Stimulated activated naive B cell treated with anti-CD40 and anti-IgM and Interleukin-4, amounts not matched to agents 10 μg/mL and 1 μg/mL and 100 μg/mL, for 72 hours (primary cell): ENCODE results near the gene LAMC2.

Experiments
- ATAC-seq, 2 donors: fragments of 150-1000 bp; cut with Tn5 transposase; replicated peaks; 2 replicates each; pipeline ENCODE4 v1.10.0; 2021; ENCODE audit warnings: moderate library complexity in 1 of 2
- DNase-seq: peaks from one replicate; pipeline ENCODE4 v3.0.0; 2021
- H3K27ac Mint-ChIP-seq: one replicate; pipeline ENCODE4 v1.8.0; 2022; ENCODE audit warnings: mild to moderate bottlenecking, mixed read lengths
- H3K27me3 Mint-ChIP-seq, 2 donors: one replicate each; pipeline ENCODE4 v1.8.0; 2022; ENCODE audit warnings: mixed read lengths in 2 of 2
- H3K36me3 Mint-ChIP-seq, 2 donors: one replicate each; pipeline ENCODE4 v1.8.0; 2022; ENCODE audit warnings: mixed read lengths in 2 of 2, mild to moderate bottlenecking in 1 of 2
- H3K4me1 Mint-ChIP-seq, 2 donors: one replicate each; pipeline ENCODE4 v1.8.0; 2022; ENCODE audit warnings: mixed read lengths in 2 of 2, mild to moderate bottlenecking in 1 of 2
- H3K4me3 Mint-ChIP-seq, 2 donors: one replicate each; pipeline ENCODE4 v1.8.0; 2022; ENCODE audit warnings: mild to moderate bottlenecking in 2 of 2, mixed read lengths in 2 of 2, moderate library complexity in 1 of 2
- H3K9me3 Mint-ChIP-seq, 2 donors: one replicate each; pipeline ENCODE4 v1.8.0; 2022; ENCODE audit warnings: mixed read lengths in 2 of 2, mild to moderate bottlenecking in 1 of 2

Gene LAMC2

GRCh38 chr1:183279835-183280234 is 93.8 kb downstream of the LAMC2 start:
- Mint-ChIP-seq H3K9me3 (no peaks in the 10 kb centered on the region), H3K36me3 (no peaks in the 10 kb centered on the region), H3K4me1 (peaks cover 0 to 2% of the 10 kb centered on the region in 2 donors), H3K27ac (no peak overlapping the region), H3K27me3 (peaks cover 15 to 19% of the 10 kb centered on the region in 2 donors), H3K4me3 (no peak overlapping the region)
- ATAC-seq: no peak
- no peak for DNase-seq

- peaks cover 0 to 2% of the 10 kb centered on the region in 2 donors for H3K4me1 Mint-ChIP-seq
- no peaks in the 10 kb centered on the region for H3K36me3 Mint-ChIP-seq
- ATAC-seq: no peak
Observed at GRCh38 chr1:183281039-183281438, 95.0 kb downstream of the LAMC2 start.

GRCh38 chr1:183281553-183282091 is 95.6 kb downstream of the LAMC2 start:
- no peaks in the 10 kb centered on the region for H3K9me3 Mint-ChIP-seq
- no peaks in the 10 kb centered on the region for H3K36me3 Mint-ChIP-seq
- ATAC-seq (peak; percentile 90 to 92), DNase-seq (peak; percentile 55)
- peaks cover 0 to 2% of the 10 kb centered on the region in 2 donors for H3K4me1 Mint-ChIP-seq
- H3K27me3 Mint-ChIP-seq: peaks cover 15 to 19% of the 10 kb centered on the region in 2 donors
- no peak overlapping the region for H3K27ac Mint-ChIP-seq
- H3K4me3 Mint-ChIP-seq: no peak overlapping the region

More at GRCh38 chr1:183281039-183281438, 95.0 kb downstream of the LAMC2 start:
- H3K27me3 Mint-ChIP-seq: peaks cover 15 to 19% of the 10 kb centered on the region in 2 donors
- no peak overlapping the region for H3K27ac Mint-ChIP-seq
- no peak overlapping the region for H3K4me3 Mint-ChIP-seq
- H3K9me3 Mint-ChIP-seq: no peaks in the 10 kb centered on the region
- DNase-seq: no peak

- no peaks in the 10 kb centered on the region for H3K36me3 Mint-ChIP-seq
- H3K27ac Mint-ChIP-seq: no peak overlapping the region
- no peak overlapping the region for H3K4me3 Mint-ChIP-seq
- peaks cover 15 to 19% of the 10 kb centered on the region in 2 donors for H3K27me3 Mint-ChIP-seq
- H3K4me1 Mint-ChIP-seq: peaks cover 0 to 2% of the 10 kb centered on the region in 2 donors
- no peaks in the 10 kb centered on the region for H3K9me3 Mint-ChIP-seq
- ATAC-seq (no peak), DNase-seq (no peak)
Observed at GRCh38 chr1:183282101-183282855, 96.2 kb downstream of the LAMC2 start.

- Mint-ChIP-seq H3K9me3 (no peaks in the 10 kb centered on the region), H3K27ac (no peak overlapping the region), H3K36me3 (no peaks in the 10 kb centered on the region), H3K27me3 (peaks cover 15 to 19% of the 10 kb centered on the region in 2 donors), H3K4me1 (peaks cover 0 to 2% of the 10 kb centered on the region in 2 donors), H3K4me3 (no peak overlapping the region)
- ATAC-seq (no peak), DNase-seq (no peak)
Observed at GRCh38 chr1:183283286-183283685, 97.2 kb downstream of the LAMC2 start.

- no peak for ATAC-seq
- H3K9me3 Mint-ChIP-seq: peaks cover 0 to 1% of the 10 kb centered on the region in 2 donors
- H3K4me1 Mint-ChIP-seq: peaks cover 0 to 2% of the 10 kb centered on the region in 2 donors
- no peak overlapping the region for H3K4me3 Mint-ChIP-seq
- H3K36me3 Mint-ChIP-seq: no peaks in the 10 kb centered on the region
- peaks cover 15 to 26% of the 10 kb centered on the region in 2 donors for H3K27me3 Mint-ChIP-seq
- no peak for DNase-seq
- H3K27ac Mint-ChIP-seq: no peak overlapping the region
Observed at GRCh38 chr1:183284086-183284485, 98.0 kb downstream of the LAMC2 start.

- Mint-ChIP-seq H3K36me3 (no peaks in the 10 kb centered on the region), H3K9me3 (peaks cover 0 to 1% of the 10 kb centered on the region in 2 donors), H3K4me3 (no peak overlapping the region), H3K27me3 (peaks cover 15 to 33% of the 10 kb centered on the region in 2 donors), H3K4me1 (peaks cover 0 to 2% of the 10 kb centered on the region in 2 donors), H3K27ac (no peak overlapping the region)
- no peak for DNase-seq
- no peak for ATAC-seq
Observed at GRCh38 chr1:183285256-183285655, 99.2 kb downstream of the LAMC2 start.

- no peaks in the 10 kb centered on the region for H3K36me3 Mint-ChIP-seq
- no peak overlapping the region for H3K4me3 Mint-ChIP-seq
- H3K27me3 Mint-ChIP-seq: peaks cover 15 to 33% of the 10 kb centered on the region in 2 donors
- peaks cover 0 to 2% of the 10 kb centered on the region in 2 donors for H3K4me1 Mint-ChIP-seq
- no peak for ATAC-seq
- H3K27ac Mint-ChIP-seq: no peak overlapping the region
- no peak for DNase-seq
- H3K9me3 Mint-ChIP-seq: peaks cover 0 to 1% of the 10 kb centered on the region in 2 donors
Observed at GRCh38 chr1:183285746-183286145, 99.7 kb downstream of the LAMC2 start.

- ATAC-seq: no peak
- H3K9me3 Mint-ChIP-seq: peaks cover 0 to 1% of the 10 kb centered on the region in 2 donors
- DNase-seq: no peak
- H3K27me3 Mint-ChIP-seq: peaks cover 16 to 31% of the 10 kb centered on the region in 2 donors
- no peak overlapping the region for H3K4me3 Mint-ChIP-seq
- H3K36me3 Mint-ChIP-seq: no peaks in the 10 kb centered on the region
- H3K4me1 Mint-ChIP-seq: peaks cover 0 to 3% of the 10 kb centered on the region in 2 donors
- no peak overlapping the region for H3K27ac Mint-ChIP-seq
Observed at GRCh38 chr1:183287191-183287675, 101.2 kb downstream of the LAMC2 start.

GRCh38 chr1:183288583-183288982 is 102.5 kb downstream of the LAMC2 start:
- no peak overlapping the region for H3K4me3 Mint-ChIP-seq
- DNase-seq (no peak), ATAC-seq (no peak)
- no peak overlapping the region for H3K27ac Mint-ChIP-seq
- peaks cover 0 to 5% of the 10 kb centered on the region in 2 donors for H3K4me1 Mint-ChIP-seq
- H3K36me3 Mint-ChIP-seq: no peaks in the 10 kb centered on the region
- H3K9me3 Mint-ChIP-seq: peaks cover 0 to 1% of the 10 kb centered on the region in 2 donors
- peaks cover 19 to 24% of the 10 kb centered on the region in 2 donors for H3K27me3 Mint-ChIP-seq

GRCh38 chr1:183289051-183289496 is 103.0 kb downstream of the LAMC2 start:
- ATAC-seq (no peak), DNase-seq (no peak)
- Mint-ChIP-seq H3K36me3 (no peaks in the 10 kb centered on the region), H3K27ac (no peak overlapping the region), H3K27me3 (peaks cover 19 to 21% of the 10 kb centered on the region in 2 donors), H3K4me1 (peaks cover 0 to 5% of the 10 kb centered on the region in 2 donors), H3K9me3 (peaks cover 0 to 1% of the 10 kb centered on the region in 2 donors), H3K4me3 (no peak overlapping the region)

GRCh38 chr1:183290628-183291027 is 104.6 kb downstream of the LAMC2 start:
- H3K9me3 Mint-ChIP-seq: peaks cover 0 to 1% of the 10 kb centered on the region in 2 donors
- ATAC-seq: no peak
- H3K27me3 Mint-ChIP-seq: peaks cover 13 to 14% of the 10 kb centered on the region in 2 donors
- H3K36me3 Mint-ChIP-seq: no peaks in the 10 kb centered on the region
- DNase-seq: no peak
- H3K4me3 Mint-ChIP-seq: no peak overlapping the region
- H3K27ac Mint-ChIP-seq: no peak overlapping the region
- H3K4me1 Mint-ChIP-seq: peaks cover 0 to 5% of the 10 kb centered on the region in 2 donors

GRCh38 chr1:183291216-183291762 is 105.2 kb downstream of the LAMC2 start:
- no peak overlapping the region for H3K4me3 Mint-ChIP-seq
- no peaks in the 10 kb centered on the region for H3K36me3 Mint-ChIP-seq
- ATAC-seq: no peak
- peaks cover 0 to 1% of the 10 kb centered on the region in 2 donors for H3K9me3 Mint-ChIP-seq
- no peak overlapping the region for H3K27ac Mint-ChIP-seq
- H3K27me3 Mint-ChIP-seq: peaks cover 13 to 14% of the 10 kb centered on the region in 2 donors
- H3K4me1 Mint-ChIP-seq: peaks cover 0 to 5% of the 10 kb centered on the region in 2 donors
- no peak for DNase-seq

GRCh38 chr1:183291802-183292514 is 105.9 kb downstream of the LAMC2 start:
- H3K4me1 Mint-ChIP-seq: peaks cover 0 to 5% of the 10 kb centered on the region in 2 donors
- peaks cover 16 to 18% of the 10 kb centered on the region in 2 donors for H3K27me3 Mint-ChIP-seq
- no peaks in the 10 kb centered on the region for H3K36me3 Mint-ChIP-seq
- peaks cover 0 to 1% of the 10 kb centered on the region in 2 donors for H3K9me3 Mint-ChIP-seq
- no peak for DNase-seq
- ATAC-seq: no peak
- no peak overlapping the region for H3K27ac Mint-ChIP-seq
- no peak overlapping the region for H3K4me3 Mint-ChIP-seq
